ENCODE results near the gene FHOD3.

Gene FHOD3

DNA sequence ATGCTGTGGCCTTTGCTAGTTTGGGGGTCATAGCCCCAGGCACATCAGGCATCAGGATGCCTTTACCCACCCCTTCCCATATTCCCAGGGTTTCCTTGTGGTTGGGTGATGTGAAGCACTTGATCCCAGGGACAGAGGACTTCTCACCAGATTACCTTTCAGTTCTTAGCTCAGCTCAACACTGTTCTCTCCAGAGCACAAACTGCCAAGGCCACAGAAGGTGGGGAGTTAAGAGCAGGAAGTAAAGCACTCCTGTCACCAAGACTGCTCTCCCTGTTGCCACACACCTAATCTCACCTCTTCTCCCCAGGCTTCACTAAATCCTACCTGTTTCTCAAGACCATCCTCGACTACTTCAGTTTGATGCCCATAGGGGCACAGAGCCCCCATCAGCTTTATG lies 25.9 kb downstream of the FHOD3 start:
- DNase-seq, result no peak

DNA sequence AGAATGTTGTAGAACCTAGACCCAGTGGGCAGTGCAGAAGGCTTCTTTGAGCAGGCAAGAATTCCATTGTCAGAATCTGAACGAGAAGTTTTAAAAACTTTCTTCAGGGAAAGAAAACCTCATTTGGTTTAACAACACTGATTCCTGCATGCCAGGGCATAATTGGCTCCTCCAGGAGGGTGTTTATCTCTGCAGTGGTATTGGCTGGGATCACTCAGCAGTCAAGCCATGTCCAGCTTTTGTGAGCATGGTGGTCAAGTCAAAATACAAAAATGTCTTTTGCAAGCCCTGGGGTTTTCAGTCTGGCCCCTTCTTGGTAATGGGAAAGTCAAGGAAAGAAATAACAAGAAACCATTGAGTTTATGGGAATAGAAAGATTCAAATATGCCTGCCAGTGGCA lies 28.3 kb downstream of the FHOD3 start:
- DNase-seq, result no peak

DNA sequence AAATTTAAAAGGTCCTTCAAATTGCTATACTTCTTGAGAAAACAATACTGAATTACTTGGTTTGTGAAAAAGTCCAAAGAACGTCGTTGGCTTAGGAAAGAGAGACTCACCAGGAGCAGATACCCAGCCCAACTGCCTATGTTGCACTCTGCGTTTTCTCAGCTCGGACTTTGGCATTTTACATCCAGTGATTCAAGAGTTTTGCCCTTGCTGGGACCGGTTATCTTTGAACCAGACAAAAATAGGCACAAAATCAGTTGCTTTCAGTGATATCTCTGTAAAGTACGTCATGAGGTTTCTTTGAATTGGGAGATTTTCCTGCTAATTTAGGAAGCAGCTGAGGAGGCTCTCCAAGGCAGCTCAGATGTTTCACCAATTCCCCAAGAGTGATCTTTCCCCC lies 29.3 kb downstream of the FHOD3 start:
- no peak for DNase-seq

DNA sequence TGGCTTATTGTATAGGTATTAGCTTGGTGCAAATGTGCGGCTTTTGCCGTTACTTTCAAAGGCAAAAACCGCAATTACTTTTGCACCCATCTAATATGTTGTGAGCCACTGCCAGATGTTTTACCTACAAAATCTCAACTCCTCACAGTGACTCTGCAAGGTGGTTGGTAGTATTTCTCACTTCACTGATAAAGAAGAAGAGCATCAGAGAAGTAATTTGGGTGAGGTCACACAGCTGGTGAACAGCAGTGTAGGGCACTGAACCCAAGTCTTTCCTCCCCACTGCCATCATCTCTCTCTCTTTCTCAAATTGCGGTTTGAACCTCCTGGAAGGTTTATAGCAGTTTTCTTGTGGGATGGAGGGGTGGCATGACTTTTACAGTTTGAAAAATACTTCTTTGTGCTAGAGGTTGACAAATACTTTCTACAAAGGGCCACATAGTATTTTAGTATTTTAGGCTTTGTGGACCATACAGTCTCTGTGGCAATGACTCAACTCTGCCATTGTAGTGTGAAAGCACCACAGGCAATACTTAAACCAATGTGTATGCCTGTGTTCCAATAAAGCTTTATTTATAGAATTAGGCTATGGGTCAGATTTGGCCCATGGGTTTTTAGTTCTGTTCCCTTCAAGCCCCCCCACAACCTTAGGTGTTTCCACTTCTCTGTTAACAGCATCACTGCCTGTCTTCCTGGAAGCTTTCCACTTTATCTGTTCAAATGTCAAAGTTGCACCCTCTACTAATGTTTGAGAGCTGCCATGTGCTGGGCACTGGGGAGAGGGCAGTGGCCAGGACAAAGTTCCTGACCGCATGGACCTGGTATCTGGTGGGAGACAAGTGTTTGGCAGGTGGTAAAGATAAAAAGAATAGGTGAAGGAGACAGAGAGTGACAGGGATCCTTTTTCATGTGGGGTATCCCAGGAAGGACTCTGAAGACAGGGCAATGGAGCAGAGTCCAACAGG lies 30.1 kb downstream of the FHOD3 start:
- no peak for DNase-seq

DNA sequence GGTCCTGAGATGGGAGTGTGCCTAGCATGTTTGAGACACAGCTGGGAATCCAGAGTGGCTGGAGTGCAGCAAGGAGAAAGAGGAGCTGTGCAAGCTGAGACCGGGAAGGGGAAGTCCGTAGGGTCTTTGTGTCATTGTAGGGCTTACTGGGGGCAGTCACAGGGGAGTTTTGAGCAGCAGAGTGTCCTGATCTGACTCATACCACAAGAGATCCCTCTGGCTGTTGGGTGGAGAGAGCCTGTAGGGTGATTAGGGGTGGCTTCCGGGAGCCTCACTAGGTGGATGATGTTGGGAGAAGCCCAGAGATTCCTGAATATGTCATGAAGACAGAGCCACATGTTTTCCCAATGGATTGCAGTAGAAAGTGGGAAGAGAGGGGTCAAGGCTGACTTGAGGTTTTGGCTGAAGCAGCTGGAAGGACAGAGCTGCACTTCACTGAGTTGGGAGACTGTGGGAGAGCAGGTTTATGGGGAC lies 30.9 kb downstream of the FHOD3 start:
- DNase-seq, result no peak

DNA sequence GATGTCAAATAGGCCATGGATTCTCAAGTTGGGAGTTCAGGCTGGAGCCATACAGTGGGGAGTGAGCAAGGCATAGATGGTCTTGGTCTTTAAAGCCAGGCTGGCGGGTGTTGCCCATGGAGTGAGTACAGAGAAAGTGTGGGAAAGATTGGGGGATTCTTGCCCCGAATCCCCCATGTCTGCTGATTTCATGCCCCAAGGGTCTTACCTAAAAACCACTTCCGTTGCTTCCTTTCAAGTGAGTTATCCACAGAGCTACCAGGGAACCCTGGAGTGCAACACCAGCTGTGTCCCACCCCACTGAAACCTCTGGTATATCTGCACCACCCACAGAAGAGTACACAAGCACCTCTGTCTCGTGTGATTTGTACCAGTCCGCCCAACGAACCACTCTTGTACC lies 31.4 kb downstream of the FHOD3 start:
- DNase-seq, result no peak

DNA sequence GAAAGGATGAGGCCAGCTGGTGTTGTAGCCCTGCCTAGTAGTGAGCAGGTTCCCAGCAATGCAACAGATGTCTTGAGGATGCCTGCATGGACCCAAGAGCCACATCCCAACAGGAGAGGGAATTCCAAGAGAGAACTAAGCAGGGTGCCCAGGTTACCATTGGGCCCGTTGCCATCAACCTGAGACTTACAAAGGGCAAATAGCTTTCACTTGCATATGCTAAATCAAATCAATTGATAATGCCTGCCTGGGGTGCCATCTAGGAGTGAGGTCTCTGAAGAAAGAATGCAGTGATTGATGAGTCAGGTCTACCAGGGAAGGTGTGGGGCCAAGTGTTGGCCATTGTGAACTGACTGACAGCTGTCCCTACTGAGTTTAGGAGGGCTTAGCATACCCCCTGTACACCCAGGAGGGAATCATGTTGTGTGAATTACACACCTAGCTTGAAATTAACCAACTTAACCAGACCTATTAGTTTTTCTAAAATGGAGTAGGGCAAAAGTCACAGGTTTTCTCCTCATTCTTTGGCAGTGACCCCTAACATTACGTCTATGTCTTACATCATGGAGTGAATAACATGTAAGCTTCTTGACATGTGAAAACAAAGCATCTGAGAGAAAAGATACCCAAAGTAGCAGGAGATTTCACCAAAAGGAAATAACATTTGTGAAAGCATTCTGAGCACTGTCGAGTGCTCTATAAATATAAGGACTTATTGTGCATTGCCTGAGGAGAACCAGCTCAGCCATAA lies 32.3 kb downstream of the FHOD3 start:
- DNase-seq, result no peak

DNA sequence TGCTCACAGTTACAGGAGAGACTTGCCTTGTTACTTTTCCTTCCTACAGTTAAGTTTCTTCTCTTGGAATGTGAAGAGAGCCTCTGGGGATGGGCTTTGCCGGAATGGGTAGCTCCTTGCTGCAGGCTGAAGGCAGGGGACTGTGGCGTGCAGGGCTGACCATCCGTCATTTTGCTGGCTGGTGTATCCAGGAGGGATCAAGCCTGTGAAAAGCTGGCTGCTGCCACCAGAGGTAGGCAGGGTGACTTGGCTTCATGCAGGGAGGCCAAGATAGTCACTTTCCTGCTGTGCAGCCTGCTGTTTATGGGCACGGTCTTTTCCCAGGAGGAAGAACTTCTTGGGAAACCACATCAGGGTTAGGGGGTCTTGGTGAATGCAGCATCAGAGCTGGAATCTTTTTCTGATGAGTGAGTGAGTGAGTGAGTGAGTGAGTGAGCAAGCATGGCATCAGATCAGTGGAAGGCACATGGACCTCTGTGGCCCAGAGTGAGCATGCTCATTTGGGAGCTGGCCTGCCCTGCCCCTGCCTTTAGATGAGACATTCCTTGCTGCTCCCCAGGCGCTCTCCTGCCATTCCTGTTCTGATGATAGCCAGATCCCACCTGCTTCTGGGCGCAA lies 33.0 kb downstream of the FHOD3 start:
- DNase-seq, result no peak

DNA sequence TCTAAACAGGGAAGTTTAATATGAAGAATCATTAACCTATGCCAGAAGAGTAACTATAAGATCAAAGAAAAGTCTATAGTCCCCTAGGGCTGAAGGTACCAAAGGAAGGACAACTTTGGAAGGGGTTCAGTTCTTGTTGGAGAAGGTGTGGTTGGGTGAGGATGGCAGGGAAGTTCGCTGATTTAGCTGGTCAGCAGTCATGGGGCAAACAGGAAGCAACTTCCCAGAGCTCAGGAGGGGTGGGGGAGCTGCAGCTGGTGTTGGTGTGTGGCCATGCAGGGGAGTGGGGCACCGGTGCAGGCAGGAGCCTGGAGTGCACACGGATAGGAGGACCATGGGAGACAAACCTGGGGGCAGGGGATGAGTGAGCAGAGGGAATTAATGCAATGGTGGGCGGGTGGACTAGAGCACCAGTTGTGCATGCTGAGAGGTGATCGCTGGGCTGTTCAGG lies 34.0 kb downstream of the FHOD3 start:
- DNase-seq, result no peak

DNA sequence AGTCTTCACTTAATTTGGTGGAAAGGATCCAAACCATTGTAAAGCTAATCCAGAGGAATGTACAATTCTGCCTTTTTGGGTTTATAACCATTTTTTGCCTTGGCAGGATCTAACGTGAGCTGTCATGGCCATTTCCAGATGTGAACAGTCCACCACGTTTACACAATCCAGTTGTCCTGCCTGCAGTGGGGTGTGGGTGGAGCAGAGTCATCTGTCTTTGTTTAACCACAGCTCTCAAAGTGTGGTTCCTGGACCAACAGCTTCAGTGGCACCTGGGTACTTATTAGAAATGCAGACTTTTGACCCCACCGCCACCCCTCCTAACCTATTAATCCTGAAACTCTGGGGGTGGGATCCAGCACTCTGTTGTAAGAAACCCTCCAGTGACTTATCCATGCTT lies 35.9 kb downstream of the FHOD3 start:
- DNase-seq, result no peak

DNA sequence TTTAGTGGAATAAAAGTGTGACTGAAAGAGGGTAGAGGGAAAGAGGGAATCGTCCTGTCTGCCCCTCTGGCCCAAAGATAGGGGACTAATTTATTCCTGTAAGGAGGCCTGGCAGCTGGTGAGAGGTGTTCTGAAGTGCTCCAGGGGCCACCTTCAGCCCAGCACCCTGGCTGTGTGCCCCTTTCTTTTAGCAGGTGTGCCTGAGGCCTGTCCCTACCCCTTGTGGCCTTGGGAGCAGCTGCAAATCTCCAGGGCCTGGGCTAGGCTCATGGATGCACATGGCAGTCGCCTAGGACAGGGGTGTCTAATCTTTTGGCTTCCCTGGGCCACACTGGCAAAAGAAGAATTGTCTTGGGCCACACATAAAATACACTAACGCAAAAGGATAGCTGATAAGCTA lies 37.3 kb downstream of the FHOD3 start:
- no peak for DNase-seq

DNA sequence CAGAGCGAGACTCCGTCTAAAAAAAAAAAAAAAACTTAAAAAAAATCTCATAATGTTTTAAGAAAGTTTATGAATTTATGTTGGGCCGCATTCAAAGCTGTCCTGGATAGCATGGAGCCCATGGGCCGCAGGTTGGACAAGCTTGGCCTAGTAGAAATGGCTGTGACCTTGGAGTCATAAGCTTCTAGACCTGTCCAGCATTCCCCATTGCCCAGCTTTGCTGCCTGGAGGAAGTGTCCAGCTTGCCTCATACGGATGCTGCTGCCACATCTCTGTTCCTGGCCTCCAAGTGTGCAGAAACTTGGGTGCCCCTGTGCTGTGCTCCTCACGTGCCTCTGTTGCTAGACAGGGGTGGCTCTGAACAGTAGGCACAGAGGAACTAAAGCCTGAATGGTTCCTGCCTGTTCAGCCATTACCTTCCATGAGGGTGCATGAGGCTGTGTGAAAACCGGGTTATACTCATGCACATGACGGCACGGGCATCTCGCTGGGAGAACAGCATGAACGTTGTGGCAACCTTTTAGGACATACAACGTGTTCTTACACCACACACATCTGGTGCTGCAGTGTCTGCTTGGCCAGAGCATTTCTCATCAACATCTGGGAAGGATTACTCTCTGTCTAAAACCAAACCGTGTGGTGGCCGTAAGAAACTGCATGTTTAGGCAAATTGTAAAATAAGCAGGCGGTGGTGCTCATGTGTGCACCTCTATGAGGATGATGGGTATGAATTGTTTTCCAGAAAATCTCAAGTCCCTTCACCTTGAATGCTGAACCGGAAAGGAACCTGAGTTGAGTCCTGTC lies 38.2 kb downstream of the FHOD3 start:
- DNase-seq, result no peak

DNA sequence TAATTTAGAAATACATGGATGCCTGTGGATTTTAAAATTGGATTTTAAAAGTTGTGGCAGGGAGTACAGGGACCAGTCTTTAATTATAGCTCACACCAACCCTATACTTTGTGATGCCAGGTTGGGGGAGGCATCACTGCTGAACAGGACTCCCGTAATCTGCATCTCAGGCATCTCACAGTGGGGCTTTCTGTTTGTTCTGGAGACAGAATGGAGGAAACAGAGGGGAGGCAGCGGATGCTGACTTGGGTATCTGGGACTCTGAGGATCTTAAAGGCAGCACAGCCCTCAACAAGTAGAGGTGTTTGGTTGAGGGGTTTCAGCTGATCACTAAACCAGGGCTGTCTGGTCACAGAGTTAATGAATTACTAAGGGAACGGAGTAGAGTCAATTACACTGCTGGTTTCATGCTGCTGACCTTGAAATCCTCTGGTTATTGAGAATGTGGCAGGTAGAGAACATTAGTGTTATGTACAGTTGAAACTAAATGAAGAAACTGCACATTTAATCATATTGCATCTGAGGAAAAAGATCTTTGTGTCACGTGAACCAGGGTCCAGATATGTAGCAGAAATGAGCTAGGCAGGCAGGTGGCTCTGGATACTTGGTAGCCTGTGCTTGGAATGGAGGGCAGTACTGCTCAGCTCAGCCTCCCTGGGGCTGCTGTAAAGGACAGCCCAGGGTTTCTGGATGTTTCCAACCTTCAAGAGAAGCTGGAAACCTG lies 40.3 kb downstream of the FHOD3 start:
- DNase-seq, result no peak

DNA sequence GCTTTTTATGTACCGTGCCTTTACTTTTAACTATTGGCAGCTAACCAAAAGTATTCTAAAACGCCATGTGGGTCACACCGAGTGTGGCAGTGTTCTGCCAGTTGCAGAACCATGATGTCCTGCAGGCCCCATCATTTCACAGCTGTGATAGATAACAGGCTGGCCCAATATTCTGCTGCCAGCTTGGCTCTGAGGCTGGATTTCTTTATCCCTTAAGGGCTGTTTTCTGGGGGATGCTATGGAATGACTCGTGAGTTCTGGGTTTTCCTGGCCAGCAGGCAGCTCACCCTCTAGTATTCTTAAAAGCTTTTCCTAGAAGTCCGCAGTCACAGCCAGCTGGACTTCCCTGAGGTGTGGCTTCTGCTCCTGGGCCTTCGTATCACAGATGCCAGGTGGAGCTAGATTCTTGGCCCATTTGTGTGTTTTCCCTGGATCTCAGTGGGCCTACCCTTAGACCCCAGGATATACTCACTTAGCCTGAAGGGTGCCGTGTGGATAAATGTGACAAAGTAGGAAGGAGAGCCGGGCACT lies 41.0 kb downstream of the FHOD3 start:
- DNase-seq, result no peak

DNA sequence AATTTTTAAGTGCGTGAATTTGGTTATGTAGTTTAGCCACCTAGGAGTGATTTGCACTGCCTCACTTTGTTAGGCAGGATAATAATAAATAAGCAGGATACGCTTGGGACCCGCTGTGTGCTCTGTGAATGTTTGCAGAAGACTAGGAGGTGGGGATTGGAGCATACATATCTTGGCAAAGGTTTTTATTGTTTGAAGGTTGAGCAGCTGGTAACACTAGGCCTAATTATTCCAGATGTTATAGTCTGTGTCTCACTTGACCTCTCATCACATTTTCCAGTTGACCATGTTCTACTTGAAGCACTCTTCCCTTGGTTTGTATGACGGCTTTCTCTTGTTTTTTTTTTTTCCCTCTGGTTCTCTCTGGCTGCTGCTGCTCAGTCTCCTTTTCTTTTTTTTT lies 42.7 kb downstream of the FHOD3 start:
- no peak for DNase-seq

DNA sequence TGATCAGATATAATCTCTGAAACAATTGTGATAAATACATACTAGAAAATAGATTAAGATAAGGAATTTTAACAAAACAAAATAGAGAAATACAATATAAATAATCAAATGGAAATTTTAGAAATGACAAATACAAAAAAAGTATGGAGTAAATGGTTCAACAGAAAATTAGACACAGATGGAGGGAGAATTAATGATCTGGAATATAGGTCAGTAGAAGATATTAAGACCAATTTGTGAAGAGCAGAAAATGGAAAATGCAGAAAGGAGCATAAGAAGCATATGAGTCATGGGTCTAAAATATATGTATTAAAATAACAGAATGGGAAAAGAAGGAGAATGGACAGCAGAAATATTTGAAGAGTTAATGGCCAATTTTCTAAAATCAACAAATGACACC lies 44.4 kb downstream of the FHOD3 start:
- DNase-seq, result no peak

DNA sequence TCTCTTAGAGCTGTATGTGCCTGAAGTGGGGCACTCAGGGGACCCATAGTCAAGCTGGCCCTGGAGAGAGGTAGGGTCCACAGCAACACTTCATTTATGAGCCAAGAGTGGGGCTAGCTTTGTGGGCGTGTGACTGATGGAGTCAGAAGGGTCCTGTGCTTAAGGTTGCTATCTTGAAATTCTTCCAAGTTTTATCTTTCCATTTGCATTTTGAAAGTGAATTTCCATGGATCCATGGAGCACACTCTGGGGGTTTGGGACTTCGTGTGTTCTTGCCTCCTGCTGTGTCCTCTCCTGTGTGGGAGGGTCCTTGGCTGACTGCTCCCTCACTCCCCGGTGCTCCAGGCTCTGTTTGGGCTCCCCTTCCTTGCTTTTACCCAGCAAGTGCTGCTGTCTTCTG lies 50.8 kb downstream of the FHOD3 start:
- no peak for DNase-seq

DNA sequence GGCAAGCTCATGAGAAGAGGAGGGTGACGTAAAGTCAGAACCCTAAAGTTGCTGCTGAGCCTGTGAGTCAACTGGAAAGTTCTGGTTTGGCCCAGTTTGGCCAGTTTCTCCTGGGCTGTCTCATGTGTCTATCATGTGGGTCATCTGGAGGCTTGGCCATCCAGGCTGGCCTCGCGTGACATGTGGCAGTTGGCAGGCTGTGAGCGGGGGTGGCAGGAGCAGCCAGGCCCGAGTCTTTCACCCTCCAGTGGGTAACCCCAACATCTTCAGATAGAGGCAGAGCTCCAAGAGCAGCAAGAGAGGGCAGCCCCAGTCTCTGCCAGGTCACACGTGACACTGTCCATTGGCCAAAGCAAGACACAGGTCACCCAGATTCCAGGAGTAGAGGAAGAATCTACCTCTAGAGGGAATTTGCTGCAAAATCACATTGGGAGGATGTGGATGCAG lies 51.5 kb downstream of the FHOD3 start:
- DNase-seq, result no peak

DNA sequence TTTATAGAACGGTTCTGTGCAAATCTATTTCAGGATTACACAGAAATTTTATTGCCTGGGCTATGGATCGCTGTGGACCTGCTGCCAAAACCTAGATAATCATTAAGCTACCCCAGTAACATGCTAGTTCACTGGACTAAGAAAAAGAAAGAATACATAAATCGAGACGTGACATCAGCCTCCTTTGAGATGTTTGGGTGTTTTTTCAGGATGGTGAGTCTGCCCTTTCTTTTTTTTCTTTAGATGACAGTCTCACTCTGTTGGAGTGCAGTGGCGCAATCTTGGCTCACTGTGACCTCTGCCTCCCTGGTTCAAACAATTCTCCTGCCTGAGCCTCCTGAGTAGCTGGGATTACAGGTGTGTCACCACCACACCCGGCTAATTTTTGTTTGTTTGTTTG lies 52.0 kb downstream of the FHOD3 start:
- DNase-seq, result no peak

DNA sequence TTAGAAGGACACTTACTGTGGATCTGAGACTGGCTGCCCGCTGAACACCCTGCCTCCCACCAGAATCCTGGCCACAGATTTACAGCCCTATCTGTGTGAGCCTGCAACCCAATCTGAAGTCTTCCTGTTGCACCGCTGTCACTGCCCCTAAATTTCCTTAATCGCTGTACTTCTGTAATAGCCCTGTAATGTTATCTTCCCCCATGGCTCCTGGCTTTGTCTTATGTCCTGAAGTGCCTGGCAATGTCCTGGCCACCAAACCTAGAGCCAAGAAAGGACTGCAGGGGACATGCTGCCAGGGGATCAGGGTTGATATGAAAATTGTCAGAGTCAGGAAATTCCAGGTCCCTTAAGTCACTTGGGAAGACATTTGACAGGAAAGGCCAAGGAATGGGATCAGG lies 52.7 kb downstream of the FHOD3 start:
- DNase-seq, result no peak

DNA sequence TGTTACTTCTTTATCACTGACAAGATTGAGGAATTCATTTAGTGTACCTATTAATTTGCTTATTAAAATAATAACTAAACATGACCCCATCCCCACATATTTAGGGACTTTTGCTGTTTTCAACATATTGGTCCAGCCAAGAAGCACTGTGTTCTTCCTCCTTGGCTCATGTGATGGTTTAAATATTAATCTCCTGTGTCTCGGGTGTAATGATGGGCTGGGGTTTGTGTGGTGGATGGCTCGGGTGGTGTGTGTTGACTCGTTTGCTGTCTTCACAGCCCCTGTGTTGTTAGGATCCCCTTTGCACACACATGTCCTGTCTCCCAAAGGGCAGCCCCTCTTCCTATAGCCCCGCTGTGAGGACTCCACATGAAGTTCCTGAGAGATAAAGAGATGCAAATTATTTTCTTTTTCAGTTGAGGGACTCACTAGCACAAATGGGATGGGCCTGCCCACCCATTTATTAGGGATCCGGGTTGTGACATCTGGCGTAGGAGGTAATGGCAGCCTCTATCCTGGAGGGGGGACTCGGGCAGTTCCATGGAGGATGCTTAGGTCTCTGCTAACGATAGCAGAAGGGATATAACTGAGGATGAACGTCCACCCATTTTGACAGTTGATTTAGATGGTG lies 53.4 kb downstream of the FHOD3 start:
- no peak for DNase-seq

Measured in left hindlimb (tissue), 1 donor.